HCT116 (cell line): ENCODE results near the gene ZNF646. TPM values are rescaled to one million over a fixed set of nuclear protein-coding genes. Genes with fewer than 3 reads are reported as not detected.
A peak's percentile ranks its signal among the peaks of the same experiment; 100 is the strongest.

ENCODE experiments used
- ATAC-seq: fragments of 200-7000 bp; cut with Tn5 transposase; 2 replicates; pipeline ENCODE4 v1.9.1; 2020; ENCODE audit warnings: mild to moderate bottlenecking, moderate library complexity
- BruUV-seq: library from RNA; stranded (reverse); fragments of 400-500 nt; replicated peaks from 2 replicates; lab custom pipeline; 2021; lab: Mats Ljungman, UMichigan
- CTCF ChIA-PET: fragments of 300-600 bp; sonication (Branson Sonifier 250); formaldehyde crosslinking; loops from one replicate; lab custom pipeline; 2021; ENCODE audit warnings: antibody characterized with exemption; lab: Charles Lee
- POLR2A ChIA-PET: fragments of 300-600, 350-600 bp; sonication (Branson Sonifier 250); formaldehyde crosslinking; loops from one replicate; lab custom pipeline; 2021; ENCODE audit warnings: antibody characterized with exemption; lab: Charles Lee
- RAD21 ChIA-PET, 2 experiments: fragments of 300-600 bp; sonication (Branson Sonifier 250); formaldehyde crosslinking; loops; one replicate each; lab custom pipeline; 2023; ENCODE audit warnings: low total read pairs in 2 of 2; ENCODE audit not compliant: uncharacterized antibody in 2 of 2, unreplicated experiment in 2 of 2, low non-redundant PET in 1 of 2; lab: Charles Lee
- DNase-seq: peaks from one replicate; pipeline ENCODE4 v3.0.0-alpha.2; 2010; ENCODE audit warnings: low read depth, low spot score
- H2AFZ ChIP-seq: fragments of 200-600 bp; shearing (Covaris generic), sonication (generic); 2 replicates; pipeline ENCODE4 v1.6.1; 2017; ENCODE audit warnings: low read depth, mixed run types, mixed read lengths, antibody characterized with exemption, low read length; ENCODE audit not compliant: poor library complexity, severe bottlenecking
- H3K27ac ChIP-seq: 2 replicates; pipeline ENCODE4 v1.5.1; 2012; ENCODE audit warnings: low read depth, low read length
- H3K27me3 ChIP-seq: fragments of 200-600 bp; sonication (generic); 2 replicates; pipeline ENCODE4 v1.6.1; 2016; ENCODE audit warnings: mixed run types, low read length, mixed read lengths; ENCODE audit not compliant: insufficient read depth
- H3K36me3 ChIP-seq, 2 experiments: fragments of 200-500 bp in 1 of 2; fragments of 200-600 bp in 1 of 2; sonication (Bioruptor generic) in 1 of 2; sonication (generic) in 1 of 2; 2 replicates each; pipeline versions ENCODE4 v1.5.1 to v1.6.1; 2014 to 2016; ENCODE audit warnings: low read length in 2 of 2, inconsistent platforms in 1 of 2, mixed read lengths in 1 of 2, mixed run types in 1 of 2; ENCODE audit not compliant: insufficient read depth in 2 of 2, control insufficient read depth in 1 of 2
- H3K4me1 ChIP-seq, 2 experiments: fragments of 200-600 bp in 1 of 2; sonication (generic) in 1 of 2; 2 replicates each; pipeline versions ENCODE4 v1.5.1 to v1.6.1; 2012 to 2017; ENCODE audit warnings: low read length in 2 of 2, inconsistent platforms in 1 of 2, mild to moderate bottlenecking in 1 of 2, mixed read lengths in 1 of 2, mixed run types in 1 of 2, moderate library complexity in 1 of 2; ENCODE audit not compliant: insufficient read depth in 2 of 2, control insufficient read depth in 1 of 2
- H3K4me2 ChIP-seq: fragments of 200-600 bp; sonication (generic); 2 replicates; pipeline ENCODE4 v1.6.1; 2017; ENCODE audit warnings: mixed run types, low read length, mixed read lengths
- H3K4me3 ChIP-seq, 2 experiments: fragments of 200-600 bp in 1 of 2; sonication (generic) in 1 of 2; replicated peaks in 1 of 2; 2 replicates each; pipeline ENCODE4 v1.5.1; 2011 to 2016; ENCODE audit warnings: low read length in 2 of 2, control low read depth in 1 of 2, low read depth in 1 of 2, mild to moderate bottlenecking in 1 of 2, mixed read lengths in 1 of 2, mixed run types in 1 of 2
- H3K79me2 ChIP-seq: fragments of 200-600 bp; sonication (generic); 2 replicates; pipeline ENCODE4 v1.6.1; 2017; ENCODE audit warnings: mild to moderate bottlenecking, mixed run types, low read length, moderate library complexity, mixed read lengths; ENCODE audit not compliant: insufficient read depth
- H3K9ac ChIP-seq: fragments of 200-600 bp; sonication (generic); 2 replicates; pipeline ENCODE4 v1.6.1; 2016; ENCODE audit warnings: low read length, mixed read lengths
- H3K9me2 ChIP-seq: fragments of 200-600 bp; sonication (generic), shearing (Covaris generic); 2 replicates; pipeline ENCODE4 v1.6.1; 2017; ENCODE audit warnings: mixed run types, mild to moderate bottlenecking, moderate library complexity; ENCODE audit not compliant: insufficient read depth
- H3K9me3 ChIP-seq, 2 experiments: fragments of 200-500 bp in 1 of 2; fragments of 200-600 bp in 1 of 2; sonication (Bioruptor generic) in 1 of 2; sonication (generic) in 1 of 2; 2 replicates each; pipeline ENCODE4 v1.6.1; 2014 to 2017; ENCODE audit warnings: low read length in 2 of 2, mixed read lengths in 2 of 2, inconsistent platforms in 1 of 2, low read depth in 1 of 2, mild to moderate bottlenecking in 1 of 2, mixed run types in 1 of 2, moderate library complexity in 1 of 2; ENCODE audit not compliant: control insufficient read depth in 1 of 2, insufficient read depth in 1 of 2
- H4K20me1 ChIP-seq: fragments of 200-600 bp; sonication (generic), shearing (Covaris generic); 2 replicates; pipeline ENCODE4 v1.6.1; 2017; ENCODE audit warnings: mixed run types, mild to moderate bottlenecking, moderate library complexity; ENCODE audit not compliant: insufficient read depth
- CBX3 ChIP-seq: IDR thresholded peaks from 2 replicates; pipeline ENCODE4 v1.6.1; 2012; ENCODE audit warnings: low read depth
- CEBPB ChIP-seq: IDR thresholded peaks from 2 replicates; pipeline ENCODE4 v1.6.1; 2012; ENCODE audit warnings: low read depth
- CTCF ChIP-seq, 3 experiments: fragments of 200-600 bp in 1 of 3; sonication (generic) in 1 of 3; IDR thresholded peaks in 2 of 3; conservative IDR thresholded peaks in 1 of 3; 2 replicates each; pipeline ENCODE4 v1.5.1; 2012 to 2017; ENCODE audit warnings: low read depth in 2 of 3, low read length in 2 of 3, antibody characterized with exemption in 1 of 3, borderline replicate concordance in 1 of 3, control low read depth in 1 of 3, mild to moderate bottlenecking in 1 of 3, mixed read lengths in 1 of 3, mixed run types in 1 of 3, moderate library complexity in 1 of 3; ENCODE audit not compliant: insufficient read depth in 1 of 3
- EZH2phosphoT487 ChIP-seq: fragments of 200-600 bp; IDR thresholded peaks from 2 replicates; pipeline ENCODE4 v1.6.1; 2018; ENCODE audit warnings: antibody characterized with exemption, borderline replicate concordance
- FOSL1 ChIP-seq: IDR thresholded peaks from 2 replicates; pipeline ENCODE4 v1.6.1; 2012; ENCODE audit warnings: low read depth
- JUND ChIP-seq: IDR thresholded peaks from 2 replicates; pipeline ENCODE4 v1.6.1; 2012
- POLR2A ChIP-seq: IDR thresholded peaks from 2 replicates; pipeline ENCODE4 v1.7.0; 2011; ENCODE audit warnings: borderline replicate concordance; ENCODE audit not compliant: insufficient read depth, insufficient read length; ENCODE audit errors: extremely low read depth
- POLR2AphosphoS5 ChIP-seq: IDR thresholded peaks from 2 replicates; pipeline ENCODE4 v1.6.1; 2011; ENCODE audit warnings: mild to moderate bottlenecking, low read depth, low read length, moderate library complexity
- REST ChIP-seq: IDR thresholded peaks from 2 replicates; pipeline ENCODE4 v1.6.1; 2012; ENCODE audit warnings: low read depth
- SRF ChIP-seq: IDR thresholded peaks from 2 replicates; pipeline ENCODE4 v1.6.1; 2012; ENCODE audit warnings: low read depth
- TCF7L2 ChIP-seq: IDR thresholded peaks from 2 replicates; pipeline ENCODE4 v1.7.0; 2011; ENCODE audit warnings: borderline replicate concordance, inconsistent platforms; ENCODE audit not compliant: insufficient read depth, insufficient read length; ENCODE audit errors: extremely low read depth
- YY1 ChIP-seq: IDR thresholded peaks from 2 replicates; pipeline ENCODE4 v1.6.1; 2011; ENCODE audit warnings: low read length, low read depth, moderate library complexity, mild to moderate bottlenecking; ENCODE audit not compliant: insufficient replicate concordance; ENCODE audit errors: extremely low read depth
- ZFX ChIP-seq: fragments of 450-650 bp; IDR thresholded peaks from 2 replicates; pipeline ENCODE4 v1.6.1; 2017
- ZNF274 ChIP-seq: fragments of 200-500 bp; sonication (Bioruptor generic); IDR thresholded peaks from 2 replicates; pipeline ENCODE4 v1.6.1; 2014; ENCODE audit warnings: mild to moderate bottlenecking, low read depth, low read length, inconsistent platforms
- intact Hi-C: fragments of 100-400 bp; cut with micrococcal nuclease; formaldehyde crosslinking; loops from 2 replicates; pipeline ENCODE4 v1.10.0; 2022
- total RNA-seq: library from RNA; stranded (reverse); gene quantifications from one replicate; pipeline ENCODE4 v1.2.1, GENCODE V29; 2021; ENCODE audit not compliant: unreplicated experiment

Gene ZNF646
- total RNA-seq, 1 experiment from 2014 or later, result 17.7 TPM

GRCh38 chr16:31064882-31065461 lies 9.2 kb upstream of the ZNF646 start:
- DNase-seq, result no peak
- peaks cover 2 to 19% of the 10 kb centered on the region in 2 experiments; a peak in 2 of 4 replicates for H3K36me3 ChIP-seq
- POLR2A ChIA-PET, result no interaction called here

More at GRCh38 chr16:31064882-31065461, 9.2 kb upstream of the ZNF646 start:
- H3K4me2 ChIP-seq, result peak overlapping the region; percentile 48
- no peaks in the 10 kb centered on the region for H3K9me3 ChIP-seq
- no peaks in the 10 kb centered on the region for H3K9me2 ChIP-seq
- no TSS peak for BruUV-seq
- no peak overlapping the region for H2AFZ ChIP-seq
- no peak overlapping the region for H3K4me3 ChIP-seq
- H3K27ac ChIP-seq, result peak overlapping the region; percentile 8; the same call in 1 of the 2 replicates
- TF ChIP-seq TCF7L2 (no peak), CTCF (IDR thresholded peaks at IDR 0.05 in 2 of 3, conservative IDR thresholded peaks at IDR 0.05 in 1 of 3; ENCODE audit: borderline replicate concordance in 1 of 3, insufficient read depth in 1 of 3, low read depth in 2 of 3, low read length in 2 of 3) (no peak), SRF (no peak), ZNF274 (no peak), POLR2AphosphoS5 (no peak), POLR2A (no peak), REST (no peak), CBX3 (no peak), YY1 (no peak), FOSL1 (no peak), EZH2phosphoT487 (no peak), ZFX (no peak), CEBPB (no peak), JUND (no peak)
- H4K20me1 ChIP-seq, result no peaks in the 10 kb centered on the region
- no peaks in the 10 kb centered on the region for H3K27me3 ChIP-seq
- intact Hi-C loops, result no loop called here
- CTCF ChIA-PET, result no interaction called here
- H3K4me1 ChIP-seq, result peaks cover 0 to 10% of the 10 kb centered on the region in 2 experiments; a peak in 2 of 4 replicates
- H3K9ac ChIP-seq, result no peak overlapping the region
- RAD21 ChIA-PET, result no interaction called here
- peak; percentile 33; the same call in 1 of the 2 replicates for ATAC-seq
- peaks cover 48% of the 10 kb centered on the region for H3K79me2 ChIP-seq
